Activated effector memory CD4-positive, alpha-beta T cell treated with Interleukin-2 at 50 U/mL for 16 hours (primary cell): ENCODE data around the gene ITGB1BP1.

ENCODE experiments used
- DNase-seq: peaks from one replicate; pipeline ENCODE4 v3.0.0-alpha.2; 2020

Gene ITGB1BP1

DNA sequence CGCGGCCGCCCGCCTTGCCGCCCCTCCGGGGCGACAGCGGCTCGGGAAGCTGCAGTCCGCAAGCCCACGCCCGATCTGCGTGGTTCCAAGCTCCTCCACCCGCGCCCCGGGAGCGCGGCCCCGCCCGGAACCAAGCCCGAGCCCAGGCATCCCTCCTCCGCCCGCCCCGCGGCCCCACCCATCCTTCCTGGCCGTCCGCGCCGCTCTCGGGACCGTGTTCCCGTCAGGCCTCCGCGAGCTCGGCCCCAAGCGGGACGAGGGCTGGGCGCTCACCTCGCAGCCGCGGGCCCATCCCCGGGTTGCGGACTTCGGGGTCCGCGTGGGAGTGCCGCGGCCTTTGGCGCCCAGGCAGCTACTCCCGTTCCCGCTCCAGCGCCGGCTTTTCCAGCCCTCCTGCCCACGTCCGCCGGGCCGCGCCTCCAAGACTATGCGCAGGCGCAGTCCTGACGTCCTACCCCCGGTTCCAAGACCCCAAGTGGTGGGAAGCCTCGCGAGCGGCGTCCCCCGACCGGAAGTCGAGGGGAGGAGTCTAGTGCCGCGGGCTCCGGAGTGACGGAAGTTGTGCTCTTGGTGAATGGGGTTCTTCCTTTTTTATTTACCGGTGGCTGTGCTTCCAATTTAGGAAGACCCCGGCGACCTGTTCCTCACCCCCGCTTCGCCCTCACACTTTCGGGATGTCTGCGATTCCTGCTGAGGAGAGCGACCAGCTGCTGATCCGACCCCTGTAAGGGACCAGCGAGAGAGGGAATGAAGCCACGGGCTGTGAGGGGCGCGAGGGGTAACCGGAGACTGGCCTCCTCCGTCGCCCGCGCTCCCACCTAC is at the start of gene ITGB1BP1, which contains the start of gene CPSF3:
Gene ITGB1BP1 (minus strand): TSS at position 429 of the 822 bp plus-strand sequence. CDS start 4,831 bp downstream, outside the sequence.
Gene CPSF3 (plus strand): TSS at position 555 of the 822 bp plus-strand sequence. CDS start 120 bp downstream, at position 675.
- peak; percentile 93 for DNase-seq

DNA sequence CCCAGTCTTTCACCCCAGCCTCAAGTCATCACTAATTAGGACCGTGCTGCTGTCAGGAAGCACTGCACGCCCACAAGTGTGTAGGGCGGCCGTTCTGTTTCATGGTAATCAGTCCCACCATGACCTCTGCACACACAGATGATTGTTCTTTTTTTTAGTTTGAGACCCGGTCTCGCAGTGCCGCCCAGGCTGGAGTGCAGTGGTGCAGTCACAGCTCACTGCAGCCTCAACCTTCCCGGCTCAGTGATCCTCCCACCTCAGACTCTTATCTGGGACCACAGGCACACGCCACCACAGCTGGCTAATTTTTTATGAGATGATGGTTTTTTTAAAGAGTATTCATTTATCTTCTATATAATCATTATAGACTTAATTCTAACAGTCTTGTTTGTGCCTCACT is 49.2 kb upstream of the ITGB1BP1 start:
- no peak for DNase-seq

DNA sequence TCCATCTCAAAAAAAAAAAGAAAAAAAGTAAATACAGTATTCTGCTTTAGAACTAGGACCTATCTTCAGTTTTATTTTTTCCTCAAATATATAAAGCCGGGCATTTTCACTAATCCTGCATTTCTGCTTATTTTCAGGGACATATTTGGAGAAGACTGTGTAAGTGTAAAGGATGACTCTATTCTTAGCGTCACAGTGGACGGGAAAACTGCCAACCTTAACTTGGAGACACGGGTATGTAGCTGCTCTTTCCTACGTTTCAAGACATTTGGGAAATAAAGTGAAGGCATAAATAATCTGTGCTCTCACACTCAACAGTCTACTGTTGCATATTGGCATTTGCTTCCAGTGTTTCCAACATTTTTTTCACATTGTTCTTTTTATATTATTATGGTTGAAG is 47.9 kb upstream of the ITGB1BP1 start:
- no peak for DNase-seq

GRCh38 chr2:9467687-9468086 is 44.4 kb upstream of the ITGB1BP1 start:
- DNase-seq: no peak

DNA sequence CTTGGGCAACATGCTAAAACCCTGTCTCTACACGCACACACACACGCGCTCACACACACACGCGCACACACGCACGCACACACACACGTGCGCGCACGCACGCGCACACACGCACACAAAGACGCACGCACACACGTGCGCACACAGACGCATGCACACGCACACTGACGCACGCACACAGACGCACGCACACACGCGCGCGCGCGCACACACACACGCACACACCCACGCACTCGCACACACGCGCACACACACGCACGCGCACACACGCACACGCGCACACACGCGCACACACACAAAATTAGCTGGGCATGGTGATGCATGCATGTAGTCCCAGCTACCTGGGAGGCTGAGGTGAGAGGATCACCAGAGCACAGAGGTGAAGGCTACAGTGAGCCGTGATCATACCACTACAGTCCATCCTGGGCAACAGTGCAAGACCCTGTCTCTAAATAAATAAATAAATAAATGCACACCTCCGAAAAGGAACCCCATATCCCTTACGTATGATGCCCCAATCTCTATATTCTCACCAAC is 42.9 kb upstream of the ITGB1BP1 start:
- no peak for DNase-seq

DNA sequence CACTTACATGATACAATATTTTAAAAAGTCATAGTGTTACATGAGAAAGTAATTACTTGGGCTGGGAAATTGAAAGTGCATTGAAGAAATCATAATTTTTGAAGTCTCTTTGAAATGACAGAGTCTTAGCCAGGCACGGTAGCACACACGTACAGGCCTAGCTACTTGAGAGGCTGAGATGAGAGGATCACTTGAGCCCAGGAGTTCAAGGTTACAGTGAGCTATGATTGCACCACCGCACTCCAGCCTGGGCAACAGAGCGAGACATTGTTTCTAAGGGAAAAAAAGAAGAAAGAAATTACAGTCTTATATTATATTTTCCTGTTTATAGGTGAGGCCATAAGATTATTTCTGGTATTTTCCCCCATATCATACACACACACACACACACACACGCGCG is 41.8 kb upstream of the ITGB1BP1 start:
- DNase-seq: no peak

- no peak for DNase-seq
Measured at GRCh38 chr2:9463698-9464034, 40.3 kb upstream of the ITGB1BP1 start.

DNA sequence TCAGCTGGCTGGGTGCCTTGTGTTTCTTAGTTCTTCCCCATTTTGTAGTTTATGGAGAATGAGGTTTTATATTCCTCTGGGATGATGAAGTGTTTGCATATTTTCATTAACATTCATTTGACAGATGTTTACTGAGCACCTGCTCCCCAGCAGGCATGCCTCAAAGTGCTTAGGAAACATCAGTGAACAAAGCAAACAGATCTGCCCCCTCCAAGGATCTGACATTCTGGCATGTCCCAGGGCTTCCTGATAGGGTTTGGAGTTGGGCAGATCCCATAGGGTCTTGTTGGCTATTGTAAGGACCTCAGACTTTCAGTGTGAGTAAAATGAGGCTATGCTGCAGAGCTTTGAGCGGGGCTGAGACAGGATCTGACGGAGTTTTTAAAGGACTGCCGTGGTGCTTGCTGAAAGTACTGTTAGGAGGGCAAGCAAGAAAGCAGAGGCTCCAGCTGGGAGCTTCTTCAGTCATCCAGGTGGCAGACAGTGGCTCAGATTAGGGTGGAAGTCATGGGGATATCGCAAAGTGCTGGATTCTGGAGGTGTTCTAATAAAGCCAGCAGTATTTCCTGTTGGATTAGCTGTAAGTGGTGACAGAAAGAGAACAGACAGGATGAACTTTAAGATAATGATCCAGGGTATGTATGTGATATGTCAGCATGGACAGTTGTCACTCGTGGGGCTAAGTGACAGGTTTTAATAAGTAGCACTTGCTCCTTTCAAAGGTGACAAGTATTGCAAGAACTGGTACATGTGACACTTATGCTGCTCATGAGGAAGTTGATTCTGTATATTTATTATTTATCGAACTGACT is 39.8 kb upstream of the ITGB1BP1 start:
- DNase-seq: no peak

DNA sequence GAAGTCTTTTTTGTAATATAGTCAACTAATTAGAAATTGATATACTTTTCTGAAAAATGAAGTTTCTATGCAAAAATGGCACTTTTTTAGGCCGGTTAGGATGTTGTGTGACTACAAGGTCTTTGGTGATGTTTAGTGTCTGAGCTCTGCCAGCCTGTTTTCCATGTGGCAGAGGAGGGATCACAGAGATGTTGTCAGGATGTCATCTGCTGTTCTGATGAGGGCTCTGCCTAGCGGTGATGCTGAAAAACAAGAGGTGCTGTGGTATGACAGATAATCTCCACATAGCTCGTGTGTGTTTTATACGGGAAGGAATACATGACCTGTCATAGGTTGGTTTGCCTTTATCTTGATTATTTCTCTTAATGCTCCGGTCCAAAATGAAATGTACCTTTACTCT is 39.0 kb upstream of the ITGB1BP1 start:
- no peak for DNase-seq

DNA sequence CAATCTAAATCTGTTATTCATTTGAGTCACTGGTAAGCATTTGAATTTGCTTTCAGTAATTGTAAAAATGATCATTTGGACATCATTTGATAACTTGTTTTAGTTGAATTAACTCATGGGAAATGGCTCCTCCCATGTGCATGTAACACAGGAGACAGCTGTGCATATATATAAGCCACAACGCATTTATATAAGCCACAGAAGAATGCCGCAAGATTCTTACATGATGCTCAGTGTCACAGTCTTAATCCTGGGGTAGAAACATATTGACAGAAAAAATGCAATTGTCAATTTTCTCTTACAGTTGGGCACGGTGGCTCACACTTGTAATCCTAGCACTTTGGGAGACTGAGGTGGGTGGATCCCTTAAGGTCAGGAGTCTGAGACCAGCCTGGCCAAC is 37.8 kb upstream of the ITGB1BP1 start:
- no peak for DNase-seq

- no peak for DNase-seq
Measured at GRCh38 chr2:9460441-9461017, 37.2 kb upstream of the ITGB1BP1 start.

DNA sequence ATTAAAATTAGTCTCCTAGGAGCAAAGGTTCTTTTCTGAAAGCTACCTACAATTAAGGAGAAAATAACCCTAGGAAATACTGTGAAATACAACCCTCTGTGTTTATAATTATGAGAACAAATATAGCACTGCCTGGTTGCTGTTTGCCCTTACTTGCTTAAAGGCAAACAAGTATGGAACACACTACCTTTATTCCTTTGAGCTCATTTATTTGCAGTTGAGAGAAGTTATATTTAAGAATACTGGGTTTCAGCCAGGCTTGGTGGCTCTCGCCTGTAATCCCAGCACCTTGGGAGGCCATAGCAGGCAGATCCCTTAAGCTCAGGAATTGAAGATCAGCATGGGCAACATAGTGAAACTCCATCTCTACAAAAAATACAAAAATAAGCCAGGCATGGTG is 27.9 kb upstream of the ITGB1BP1 start:
- no peak for DNase-seq

GRCh38 chr2:9445089-9445488 is 21.8 kb upstream of the ITGB1BP1 start:
- DNase-seq: no peak

- DNase-seq: no peak
Measured at GRCh38 chr2:9443526-9443925, 20.2 kb upstream of the ITGB1BP1 start.

- no peak for DNase-seq
Measured at GRCh38 chr2:9441556-9441955, 18.2 kb upstream of the ITGB1BP1 start.

DNA sequence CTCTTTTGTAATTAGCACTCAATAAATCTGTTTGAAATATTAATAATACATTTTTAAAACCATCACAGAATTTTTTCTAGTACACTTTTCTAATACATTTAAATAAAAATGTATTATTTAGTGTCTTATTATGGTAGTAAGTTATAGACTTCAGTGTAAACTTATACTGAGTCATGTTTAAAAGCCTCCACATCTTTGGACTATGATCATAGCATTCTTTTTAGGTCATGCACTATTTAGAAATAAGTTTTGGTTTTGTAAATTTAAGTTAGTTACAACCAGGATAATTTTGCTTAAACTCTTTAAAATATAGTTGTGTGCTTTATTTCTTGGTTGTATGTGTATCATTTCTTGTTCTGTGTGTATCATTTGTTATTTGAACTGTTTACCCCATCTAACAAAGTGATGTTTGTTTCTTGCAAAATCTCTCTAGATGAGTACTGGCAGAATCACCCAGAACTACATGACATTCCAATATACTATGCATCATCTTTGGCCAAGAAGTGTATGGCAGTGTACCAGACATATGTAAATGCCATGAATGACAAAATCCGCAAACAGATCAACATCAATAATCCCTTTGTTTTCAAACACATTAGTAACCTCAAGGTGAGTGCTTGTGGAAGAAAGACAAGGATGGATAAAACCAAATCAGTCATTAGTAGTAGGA is 16.9 kb upstream of the ITGB1BP1 start:
- DNase-seq: no peak

DNA sequence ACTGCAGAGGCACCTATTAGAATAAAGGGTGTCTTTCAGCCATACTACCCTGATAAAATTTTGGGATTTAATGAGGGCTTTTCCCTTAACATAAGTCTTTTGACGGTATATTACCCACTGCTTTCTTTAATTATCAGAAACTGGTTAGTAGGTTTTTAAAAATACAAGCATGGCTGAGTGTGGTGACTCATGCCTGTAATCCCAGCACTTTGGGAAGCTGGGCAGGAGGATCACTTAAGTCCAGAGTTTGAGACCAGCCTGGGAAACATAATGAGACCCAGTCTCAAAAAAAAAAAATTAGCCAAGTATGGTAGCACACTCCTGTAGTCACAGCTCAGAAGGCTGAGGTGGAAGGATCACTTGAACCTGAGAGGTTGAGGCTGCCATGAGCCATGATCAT is 16.2 kb upstream of the ITGB1BP1 start:
- no peak for DNase-seq

DNA sequence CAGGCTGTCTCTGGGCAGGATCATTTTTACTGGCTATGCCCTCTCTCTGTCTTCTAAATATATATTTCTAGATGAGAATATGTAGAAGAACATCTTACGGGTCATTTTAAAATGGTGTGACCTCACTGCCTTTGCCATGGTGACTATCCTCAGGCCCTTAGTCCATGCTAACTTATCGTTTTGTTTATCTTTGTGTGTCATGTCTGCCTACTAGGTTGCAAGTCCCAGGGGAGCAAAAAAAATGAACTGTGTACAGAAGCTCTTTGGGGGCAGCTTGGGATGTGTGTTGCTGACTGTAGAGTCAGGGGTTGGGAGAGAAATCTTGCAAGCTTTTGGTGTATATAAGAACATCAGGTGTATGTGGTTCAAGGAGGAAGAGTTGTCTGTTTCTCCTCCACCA is 11.2 kb upstream of the ITGB1BP1 start:
- DNase-seq: no peak

DNA sequence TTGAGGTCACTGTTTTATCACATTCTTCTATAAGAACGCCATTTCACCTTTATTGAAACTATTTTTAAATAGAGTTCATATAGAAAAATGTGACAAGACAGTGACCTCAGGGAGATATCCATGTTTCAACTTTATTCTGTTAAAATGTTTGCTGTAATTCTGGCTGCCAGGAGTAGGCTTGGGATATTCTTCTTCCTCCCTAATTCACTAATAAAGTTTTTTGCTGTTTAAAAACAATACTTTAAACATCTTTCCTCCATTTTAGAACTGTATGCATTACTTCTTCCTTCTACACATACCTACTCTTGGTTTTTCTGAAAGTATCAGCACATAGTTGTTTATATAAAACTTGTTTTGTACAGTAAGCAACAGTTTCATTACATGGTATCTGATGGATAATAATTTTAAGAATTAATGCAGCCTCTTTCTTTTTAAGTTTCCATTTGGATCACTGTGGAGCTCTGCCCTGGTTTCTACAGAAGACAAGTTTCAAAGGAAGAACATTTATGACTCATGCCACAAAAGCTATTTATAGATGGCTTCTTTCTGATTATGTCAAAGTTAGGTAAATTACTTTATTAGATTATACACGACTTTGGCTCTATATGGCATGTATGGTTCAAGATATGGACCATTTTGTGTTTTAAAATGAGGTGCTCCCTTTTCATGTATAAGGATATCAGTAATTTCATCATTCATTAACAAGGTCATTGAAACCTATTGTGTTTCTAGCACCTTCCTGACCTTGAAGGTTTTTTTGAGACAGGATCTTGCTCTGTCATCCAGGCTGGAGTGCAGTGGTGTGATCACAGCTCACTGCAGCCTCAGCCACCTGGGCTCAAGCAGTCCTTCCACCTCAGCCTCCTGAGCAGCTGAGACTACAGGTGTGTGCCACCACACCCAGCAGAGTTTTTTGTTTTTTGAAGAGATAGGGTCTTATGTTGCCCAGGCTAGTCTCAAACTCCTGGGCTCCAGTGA is 7.3 kb upstream of the ITGB1BP1 start:
- DNase-seq: no peak

- DNase-seq: no peak
Measured at GRCh38 chr2:9428965-9429577, 5.7 kb upstream of the ITGB1BP1 start.
